SH-SY5Y (cell line): Measurements from ENCODE around the gene CHD9.

ENCODE experiments used
- GATA2 ChIP-seq: IDR thresholded peaks from 2 replicates; pipeline ENCODE4 v1.6.1; 2011; ENCODE audit warnings: mild to moderate bottlenecking, low read depth, low read length
- GATA3 ChIP-seq: IDR thresholded peaks from 2 replicates; pipeline ENCODE4 v1.6.1; 2011; ENCODE audit warnings: low read depth, mild to moderate bottlenecking, low read length, moderate library complexity

DNA sequence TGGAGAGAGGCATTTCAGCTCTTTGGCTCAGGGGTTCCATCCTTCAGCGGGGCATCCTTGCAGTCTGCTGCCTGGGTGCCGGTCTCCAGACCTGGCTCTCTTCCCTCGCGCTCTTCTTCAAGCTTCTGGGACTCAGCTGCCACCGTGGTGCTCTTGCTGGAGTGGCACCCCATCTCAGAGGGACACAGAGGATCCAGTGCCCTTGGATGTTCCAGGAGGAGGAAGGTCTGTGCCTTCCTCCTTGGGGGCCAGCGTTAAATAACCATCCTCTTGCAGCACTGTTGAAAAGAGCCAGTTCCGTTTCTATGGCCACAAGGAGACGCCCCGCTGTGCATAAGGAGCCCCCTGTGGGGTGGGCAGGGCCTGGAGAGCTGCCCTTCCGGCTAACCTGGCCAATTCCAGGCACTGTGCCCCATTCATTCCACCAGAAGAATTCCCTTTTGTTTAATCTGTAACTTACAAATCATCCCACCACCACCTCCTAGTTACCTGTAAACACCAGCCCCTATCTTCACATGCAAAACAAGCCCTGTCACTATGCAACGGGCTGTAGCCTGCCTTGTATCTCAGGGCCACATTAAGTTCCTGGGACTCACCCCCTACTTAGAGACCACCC, 10.7 kb upstream of the CHD9 start:
- TF ChIP-seq GATA2 = no peak
- no peak for TF ChIP-seq GATA3
